Liver (tissue), 9 donors: ENCODE results near the gene MARCHF3. TPM values are rescaled to one million over a fixed set of nuclear protein-coding genes. Genes with fewer than 3 reads are reported as not detected.

Source experiments
- DNase-seq: peaks from one replicate; pipeline ENCODE4 v3.0.0-alpha.2; 2017; ENCODE audit warnings: low spot score
- H3K27ac ChIP-seq, 2 donors: one replicate each; pipeline ENCODE4 v1.7.0; 2013; ENCODE audit warnings: inconsistent platforms in 2 of 2, low read length in 2 of 2, control low read depth in 1 of 2, low read depth in 1 of 2, mild to moderate bottlenecking in 1 of 2
- H3K27me3 ChIP-seq, 4 donors: one replicate each; pipeline versions ENCODE4 v1.6.1 to v1.7.0; 2013; ENCODE audit warnings: low read length in 3 of 4, inconsistent platforms in 1 of 4, mild to moderate bottlenecking in 1 of 4, moderate library complexity in 1 of 4; ENCODE audit not compliant: control insufficient read depth in 4 of 4, insufficient read depth in 4 of 4
- H3K36me3 ChIP-seq, 4 donors: one replicate each; pipeline versions ENCODE4 v1.6.1 to v1.7.0; 2013; ENCODE audit warnings: low read length in 3 of 4, mild to moderate bottlenecking in 3 of 4, low read depth in 1 of 4, moderate library complexity in 1 of 4; ENCODE audit not compliant: control insufficient read depth in 4 of 4, insufficient read depth in 3 of 4
- H3K4me1 ChIP-seq, 4 donors: one replicate each; pipeline versions ENCODE4 v1.6.1 to v1.7.0; 2013; ENCODE audit warnings: low read length in 3 of 4, mild to moderate bottlenecking in 3 of 4, moderate library complexity in 1 of 4; ENCODE audit not compliant: control insufficient read depth in 4 of 4, insufficient read depth in 4 of 4
- H3K4me3 ChIP-seq, 3 donors: one replicate each; pipeline versions ENCODE4 v1.6.1 to v1.7.0; 2013; ENCODE audit warnings: low read length in 3 of 3, control low read depth in 1 of 3, low read depth in 1 of 3, mild to moderate bottlenecking in 1 of 3
- H3K9ac ChIP-seq, 2 donors: one replicate each; pipeline ENCODE4 v1.7.0; 2013; ENCODE audit warnings: low read length in 2 of 2, mild to moderate bottlenecking in 2 of 2, moderate library complexity in 2 of 2, control low read depth in 1 of 2, low read depth in 1 of 2
- H3K9me3 ChIP-seq, 4 donors: one replicate each; pipeline versions ENCODE4 v1.6.1 to v1.7.0; 2013; ENCODE audit warnings: low read length in 3 of 4; ENCODE audit not compliant: control insufficient read depth in 4 of 4
- EGR1 ChIP-seq, 2 donors: IDR thresholded peaks; 2 replicates each; pipeline ENCODE4 v1.6.1; 2016 to 2018; ENCODE audit warnings: antibody characterized with exemption in 2 of 2, low read depth in 2 of 2
- FOXA2 ChIP-seq: IDR thresholded peaks from 2 replicates; pipeline ENCODE4 v1.6.1; 2016; ENCODE audit warnings: antibody characterized with exemption
- HNF4A ChIP-seq, 2 donors: conservative IDR thresholded peaks; 2 replicates each; pipeline ENCODE4 v1.6.1; 2016; ENCODE audit warnings: antibody characterized with exemption in 2 of 2, mild to moderate bottlenecking in 2 of 2
- HNF4G ChIP-seq: IDR thresholded peaks from 2 replicates; pipeline ENCODE4 v1.6.1; 2016; ENCODE audit warnings: antibody characterized with exemption
- JUND ChIP-seq, 2 donors: IDR thresholded peaks; 2 replicates each; pipeline ENCODE4 v1.6.1; 2016; ENCODE audit warnings: antibody characterized with exemption in 2 of 2
- NR2F2 ChIP-seq: IDR thresholded peaks from 2 replicates; pipeline ENCODE4 v1.6.1; 2016; ENCODE audit warnings: antibody characterized with exemption
- RAD21 ChIP-seq, 2 donors: IDR thresholded peaks; 2 replicates each; pipeline ENCODE4 v1.6.1; 2016; ENCODE audit warnings: antibody characterized with exemption in 2 of 2, mild to moderate bottlenecking in 2 of 2
- RXRA ChIP-seq, 2 donors: IDR thresholded peaks; 2 replicates each; pipeline ENCODE4 v1.6.1; 2017 to 2018; ENCODE audit warnings: antibody characterized with exemption in 2 of 2, mild to moderate bottlenecking in 1 of 2
- SP1 ChIP-seq: IDR thresholded peaks from 2 replicates; pipeline ENCODE4 v1.6.1; 2018; ENCODE audit warnings: antibody characterized with exemption, mild to moderate bottlenecking
- WGBS: extraction: QIAGEN DNeasy Blood & Tissue Kit; methylation state at CpG from one replicate; pipeline ENCODE4 v1.1.7; 2013; 5-methylcytosine and 5-hydroxymethylcytosine counted together
- polyA plus RNA-seq, 2 donors: library from polyadenylated mRNA; stranded (reverse) in 1 of 2; unstranded in 1 of 2; fragments of 200-250 nt in 1 of 2; fragments of >200 nt in 1 of 2; fragmentation: Nextera tagmentation in 1 of 2; extraction: Ambion mirVana in 1 of 2; gene quantifications; one replicate each; pipeline versions ENCODE4 v1.2.1 to v1.2.3, GENCODE V29; 2013 to 2015
- total RNA-seq, 2 donors: library from RNA; depleted of rRNA; stranded (reverse); fragments of >200 nt; gene quantifications; one replicate each; pipeline ENCODE4 v1.2.3, GENCODE V29; 2014
- TF ChIP-seq, protein P1 (sequence below): IDR thresholded peaks from 2 replicates; pipeline ENCODE4 v1.6.1; 2016; ENCODE audit warnings: antibody characterized with exemption
- TF ChIP-seq, protein P2 (sequence below): IDR thresholded peaks from 2 replicates; pipeline ENCODE4 v1.6.1; 2016; ENCODE audit warnings: antibody characterized with exemption
- TF ChIP-seq, protein P3 (sequence below): IDR thresholded peaks from 2 replicates; pipeline ENCODE4 v1.6.1; 2016; ENCODE audit warnings: antibody characterized with exemption
- TF ChIP-seq, protein P4 (sequence below): fragments of 150-350 bp; IDR thresholded peaks from 2 replicates; pipeline ENCODE4 v1.5.1; 2017; ENCODE audit warnings: improper control_type of control experiment, low read depth, low read length; ENCODE audit not compliant: missing input control
- donor health status: healthy.
- donor health status: healthy.
- donor health status: healthy.
- donor health status: healthy.
- donor health status: healthy.

Gene MARCHF3
- total and polyA plus RNA-seq, 4 donors: 0.93 to 51.0 (median 1.4) TPM

DNA sequence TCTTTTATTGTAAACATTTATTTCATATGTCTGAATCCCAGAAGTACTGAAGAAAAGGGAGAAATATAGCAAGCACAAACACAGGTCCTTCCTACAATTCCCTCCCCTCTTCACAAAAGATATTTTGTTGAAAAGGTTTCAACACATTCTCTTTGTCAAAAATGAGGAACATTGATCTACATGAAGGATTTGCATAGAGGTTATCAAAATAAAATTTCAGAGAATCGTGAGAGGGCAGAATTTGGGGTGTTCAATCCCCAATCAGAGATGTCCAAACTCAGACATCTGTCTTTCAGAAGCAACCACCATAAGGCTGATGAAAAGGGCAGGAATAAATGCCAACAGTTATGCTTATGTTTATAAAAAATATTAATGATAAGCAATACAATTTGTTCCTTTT, 69.2 kb downstream of the MARCHF3 start:
- H3K9me3 ChIP-seq: no peaks in the 10 kb centered on the region

DNA sequence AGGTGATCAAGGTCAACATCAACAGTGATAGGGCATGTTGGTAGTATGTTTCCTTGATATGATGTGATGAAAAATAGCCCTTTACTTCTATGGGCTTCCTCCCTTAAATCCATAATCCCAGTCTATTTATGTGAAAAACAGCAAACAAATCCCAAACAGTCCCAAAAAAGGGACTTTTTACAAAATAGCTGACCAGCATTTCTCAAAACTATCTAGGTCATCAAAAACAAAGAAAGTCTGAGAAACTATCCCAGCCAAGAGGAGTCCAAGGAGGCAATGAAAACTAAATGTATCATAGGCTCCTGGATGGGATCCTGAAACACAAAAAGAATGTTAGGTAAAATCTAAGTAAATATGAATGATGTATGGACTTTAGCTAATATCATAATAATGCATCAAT, 71.2 kb downstream of the MARCHF3 start:
- Histone ChIP-seq H3K36me3 (no peaks in the 10 kb centered on the region), H3K9ac (no peak overlapping the region), H3K4me3 (no peak overlapping the region), H3K27me3 (no peaks in the 10 kb centered on the region), H3K4me1 (peaks cover 0 to 1% (median 0%) of the 10 kb centered on the region in 4 donors), H3K27ac (no peak overlapping the region), H3K9me3 (no peaks in the 10 kb centered on the region)
- DNase-seq: no peak
- no peak for TF ChIP-seq EGR1 (IDR thresholded peaks at IDR 0.05; ENCODE audit: low read depth in 2 of 2)

More for the DNA sequence above, 69.2 kb downstream of the MARCHF3 start:
- H3K27me3 ChIP-seq: no peaks in the 10 kb centered on the region
- no peak overlapping the region for H3K27ac ChIP-seq
- no peak for DNase-seq
- H3K36me3 ChIP-seq: no peaks in the 10 kb centered on the region
- H3K9ac ChIP-seq: no peak overlapping the region
- WGBS: 85% methylated on average over 1 of the region's 1 CpG
- H3K4me3 ChIP-seq: no peak overlapping the region
- no peak for TF ChIP-seq HNF4G
- peaks cover 0 to 1% (median 0%) of the 10 kb centered on the region in 4 donors for H3K4me1 ChIP-seq

DNA sequence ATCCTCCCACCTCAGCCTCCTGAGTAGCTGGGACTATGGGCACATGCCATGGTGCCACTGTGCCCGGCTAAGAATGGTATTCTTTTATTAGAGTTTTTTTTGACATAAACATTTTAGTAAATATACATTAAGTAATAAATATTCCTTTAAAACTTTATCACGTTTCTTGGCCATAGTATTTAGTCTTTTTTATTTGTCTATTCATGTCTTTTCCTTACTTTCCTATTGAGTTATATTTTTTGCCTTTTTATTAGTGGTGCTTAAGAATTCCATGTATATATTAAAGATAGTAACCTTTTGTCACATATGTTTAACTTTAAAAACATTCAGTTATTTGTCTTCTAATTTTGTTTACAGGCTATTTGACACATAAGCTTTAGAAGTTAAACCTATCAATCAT, 73.4 kb downstream of the MARCHF3 start:
- Histone ChIP-seq H3K36me3 (no peaks in the 10 kb centered on the region), H3K27me3 (no peaks in the 10 kb centered on the region), H3K4me1 (no peaks in the 10 kb centered on the region), H3K4me3 (no peak overlapping the region), H3K9ac (no peak overlapping the region), H3K9me3 (no peaks in the 10 kb centered on the region), H3K27ac (no peak overlapping the region)
- DNase-seq: no peak
- TF ChIP-seq, protein P1, sequence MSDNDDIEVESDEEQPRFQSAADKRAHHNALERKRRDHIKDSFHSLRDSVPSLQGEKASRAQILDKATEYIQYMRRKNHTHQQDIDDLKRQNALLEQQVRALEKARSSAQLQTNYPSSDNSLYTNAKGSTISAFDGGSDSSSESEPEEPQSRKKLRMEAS: no peak
- TF ChIP-seq HNF4G (no peak), RAD21 (IDR thresholded peaks at IDR 0.05) (no peak), RXRA (IDR thresholded peaks at IDR 0.05) (no peak), JUND (IDR thresholded peaks at IDR 0.05) (no peak), NR2F2 (no peak), SP1 (no peak), FOXA2 (no peak), HNF4A (conservative IDR thresholded peaks at IDR 0.05) (no peak)
- TF ChIP-seq, protein P2, sequence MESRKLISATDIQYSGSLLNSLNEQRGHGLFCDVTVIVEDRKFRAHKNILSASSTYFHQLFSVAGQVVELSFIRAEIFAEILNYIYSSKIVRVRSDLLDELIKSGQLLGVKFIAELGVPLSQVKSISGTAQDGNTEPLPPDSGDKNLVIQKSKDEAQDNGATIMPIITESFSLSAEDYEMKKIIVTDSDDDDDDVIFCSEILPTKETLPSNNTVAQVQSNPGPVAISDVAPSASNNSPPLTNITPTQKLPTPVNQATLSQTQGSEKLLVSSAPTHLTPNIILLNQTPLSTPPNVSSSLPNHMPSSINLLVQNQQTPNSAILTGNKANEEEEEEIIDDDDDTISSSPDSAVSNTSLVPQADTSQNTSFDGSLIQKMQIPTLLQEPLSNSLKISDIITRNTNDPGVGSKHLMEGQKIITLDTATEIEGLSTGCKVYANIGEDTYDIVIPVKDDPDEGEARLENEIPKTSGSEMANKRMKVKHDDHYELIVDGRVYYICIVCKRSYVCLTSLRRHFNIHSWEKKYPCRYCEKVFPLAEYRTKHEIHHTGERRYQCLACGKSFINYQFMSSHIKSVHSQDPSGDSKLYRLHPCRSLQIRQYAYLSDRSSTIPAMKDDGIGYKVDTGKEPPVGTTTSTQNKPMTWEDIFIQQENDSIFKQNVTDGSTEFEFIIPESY: no peak
- TF ChIP-seq, protein P3, sequence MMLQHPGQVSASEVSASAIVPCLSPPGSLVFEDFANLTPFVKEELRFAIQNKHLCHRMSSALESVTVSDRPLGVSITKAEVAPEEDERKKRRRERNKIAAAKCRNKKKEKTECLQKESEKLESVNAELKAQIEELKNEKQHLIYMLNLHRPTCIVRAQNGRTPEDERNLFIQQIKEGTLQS: no peak
- TF ChIP-seq, protein P4, sequence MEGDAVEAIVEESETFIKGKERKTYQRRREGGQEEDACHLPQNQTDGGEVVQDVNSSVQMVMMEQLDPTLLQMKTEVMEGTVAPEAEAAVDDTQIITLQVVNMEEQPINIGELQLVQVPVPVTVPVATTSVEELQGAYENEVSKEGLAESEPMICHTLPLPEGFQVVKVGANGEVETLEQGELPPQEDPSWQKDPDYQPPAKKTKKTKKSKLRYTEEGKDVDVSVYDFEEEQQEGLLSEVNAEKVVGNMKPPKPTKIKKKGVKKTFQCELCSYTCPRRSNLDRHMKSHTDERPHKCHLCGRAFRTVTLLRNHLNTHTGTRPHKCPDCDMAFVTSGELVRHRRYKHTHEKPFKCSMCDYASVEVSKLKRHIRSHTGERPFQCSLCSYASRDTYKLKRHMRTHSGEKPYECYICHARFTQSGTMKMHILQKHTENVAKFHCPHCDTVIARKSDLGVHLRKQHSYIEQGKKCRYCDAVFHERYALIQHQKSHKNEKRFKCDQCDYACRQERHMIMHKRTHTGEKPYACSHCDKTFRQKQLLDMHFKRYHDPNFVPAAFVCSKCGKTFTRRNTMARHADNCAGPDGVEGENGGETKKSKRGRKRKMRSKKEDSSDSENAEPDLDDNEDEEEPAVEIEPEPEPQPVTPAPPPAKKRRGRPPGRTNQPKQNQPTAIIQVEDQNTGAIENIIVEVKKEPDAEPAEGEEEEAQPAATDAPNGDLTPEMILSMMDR: no peak
- 92% methylated on average over 2 of the region's 2 CpGs for WGBS
